GM12878 (cell line): ENCODE measurements around the gene NLGN1. TPM values are rescaled to one million over a fixed set of nuclear protein-coding genes. Genes with fewer than 3 reads are reported as not detected.

Source experiments
- ATAC-seq: fragments of 200-7000 bp; cut with Tn5 transposase; 3 replicates; pipeline ENCODE4 v1.9.1; 2020; ENCODE audit warnings: mild to moderate bottlenecking, moderate library complexity
- BruUV-seq: library from RNA; stranded (reverse); fragments of 400-500 nt; replicated peaks from 2 replicates; lab custom pipeline; 2021; lab: Mats Ljungman, UMichigan
- CTCF ChIA-PET: fragments of 300-600 bp; sonication (Branson Sonifier 250); formaldehyde crosslinking; extraction: SDS; loops from one replicate; lab custom pipeline; 2021; ENCODE audit warnings: inconsistent platforms; lab: Yijun Ruan, JAX
- POLR2A ChIA-PET: fragments of 350-600 bp; formaldehyde crosslinking; extraction: SDS; loops from one replicate; lab custom pipeline; 2021; ENCODE audit warnings: inconsistent platforms; lab: Charles Lee
- RAD21 ChIA-PET: fragments of 300-600 bp; sonication (Branson Sonifier 250); formaldehyde crosslinking; loops from one replicate; lab custom pipeline; 2023; ENCODE audit warnings: antibody characterized with exemption; ENCODE audit not compliant: unreplicated experiment; lab: Charles Lee
- SMC1A ChIA-PET: fragments of 300-600 bp; sonication (Branson Sonifier 250); formaldehyde crosslinking; loops from one replicate; lab custom pipeline; 2023; ENCODE audit not compliant: unreplicated experiment, uncharacterized antibody; lab: Charles Lee
- DNase-seq: peaks from one replicate; pipeline ENCODE4 v3.0.0-alpha.2; 2011; ENCODE audit warnings: low read depth, low spot score
- FAIRE-seq: peaks from 3 replicates; lab custom pipeline; 2011; peaks lifted over from hg19 to GRCh38; lab: Jason Lieb, UNC
- H2AFZ ChIP-seq: 2 replicates; pipeline ENCODE4 v1.6.0; 2011; ENCODE audit warnings: low read depth, low read length, control low read depth; ENCODE audit not compliant: control insufficient read depth
- H3K27ac ChIP-seq: 2 replicates; pipeline ENCODE4 v1.5.1; 2011; ENCODE audit warnings: control low read depth; ENCODE audit not compliant: control insufficient read depth, insufficient read depth
- H3K27me3 ChIP-seq, 2 experiments: replicated peaks in 1 of 2; 2 replicates each; pipeline versions ENCODE4 v1.6.0 to v1.6.1; 2011; ENCODE audit warnings: low read length in 1 of 2; ENCODE audit not compliant: control insufficient read depth in 2 of 2, insufficient read depth in 2 of 2
- H3K36me3 ChIP-seq, 2 experiments: 2 replicates each; pipeline ENCODE4 v1.5.1; 2011; ENCODE audit warnings: low read length in 1 of 2; ENCODE audit not compliant: control insufficient read depth in 2 of 2, insufficient read depth in 2 of 2
- H3K4me1 ChIP-seq: 2 replicates; pipeline ENCODE4 v1.6.1; 2011; ENCODE audit warnings: mild to moderate bottlenecking, low read length, moderate library complexity, mixed read lengths; ENCODE audit not compliant: control insufficient read depth, insufficient read depth
- H3K4me2 ChIP-seq: 2 replicates; pipeline ENCODE4 v1.6.0; 2011; ENCODE audit warnings: control low read depth; ENCODE audit not compliant: control insufficient read depth, insufficient read depth
- H3K4me3 ChIP-seq: fragments of 200-600 bp; sonication (generic); 2 replicates; pipeline ENCODE4 v1.5.1; 2016
- H3K79me2 ChIP-seq: 2 replicates; pipeline ENCODE4 v1.6.0; 2011; ENCODE audit warnings: low read length; ENCODE audit not compliant: control insufficient read depth, insufficient read depth
- H3K9ac ChIP-seq: 2 replicates; pipeline ENCODE4 v1.8.0; 2011; ENCODE audit warnings: low read length, control low read depth, mixed read lengths; ENCODE audit not compliant: control insufficient read depth, insufficient read depth
- H3K9me3 ChIP-seq: replicated peaks from 3 replicates; pipeline ENCODE4 v1.5.1; 2011; ENCODE audit warnings: mild to moderate bottlenecking, low read length; ENCODE audit not compliant: control insufficient read depth, insufficient read depth
- H4K20me1 ChIP-seq: 2 replicates; pipeline ENCODE4 v1.6.0; 2011; ENCODE audit not compliant: control insufficient read depth, insufficient read depth
- CREM ChIP-seq: IDR thresholded peaks from 2 replicates; pipeline ENCODE4 v1.6.1; 2014; ENCODE audit warnings: antibody characterized with exemption, low read depth
- E4F1 ChIP-seq: fragments of 450-650 bp; IDR thresholded peaks from 2 replicates; pipeline ENCODE4 v1.6.1; 2018; ENCODE audit warnings: borderline replicate concordance, mild to moderate bottlenecking; ENCODE audit not compliant: partially characterized antibody
- FOXM1 ChIP-seq: IDR thresholded peaks from 2 replicates; pipeline ENCODE4 v1.6.1; 2012; ENCODE audit warnings: low read depth, mild to moderate bottlenecking, inconsistent platforms, low read length, moderate library complexity
- GABPA ChIP-seq: IDR thresholded peaks from 2 replicates; pipeline ENCODE4 v1.6.1; 2014; ENCODE audit warnings: antibody characterized with exemption, low read depth, mild to moderate bottlenecking, inconsistent platforms
- IKZF2 ChIP-seq, 2 experiments: fragments of 450-650 bp; IDR thresholded peaks; 2 replicates each; pipeline ENCODE4 v1.6.1; 2017; ENCODE audit warnings: mild to moderate bottlenecking in 2 of 2, moderate library complexity in 2 of 2
- IRF5 ChIP-seq: fragments of 450-650 bp; IDR thresholded peaks from 2 replicates; pipeline ENCODE4 v1.6.1; 2017; ENCODE audit warnings: borderline replicate concordance
- JUND ChIP-seq: IDR thresholded peaks from 2 replicates; pipeline ENCODE4 v1.6.1; 2012; ENCODE audit warnings: low read depth, mild to moderate bottlenecking, low read length, improper control_type of control experiment, moderate library complexity
- KAT2A ChIP-seq: conservative IDR thresholded peaks from 2 replicates; pipeline ENCODE4 v1.6.1; 2011; ENCODE audit warnings: low read depth, low read length; ENCODE audit not compliant: control insufficient read depth
- MAX ChIP-seq: IDR thresholded peaks from 2 replicates; pipeline ENCODE4 v1.6.1; 2012; ENCODE audit warnings: low read depth, low read length, improper control_type of control experiment
- NR2C1 ChIP-seq: fragments of 450-650 bp; IDR thresholded peaks from 2 replicates; pipeline ENCODE4 v1.6.1; 2017; ENCODE audit warnings: antibody characterized with exemption, mild to moderate bottlenecking, moderate library complexity
- NRF1 ChIP-seq: conservative IDR thresholded peaks from 2 replicates; pipeline ENCODE4 v1.6.1; 2011; ENCODE audit warnings: mild to moderate bottlenecking, low read depth, low read length, improper control_type of control experiment
- POLR2A ChIP-seq: IDR thresholded peaks from 2 replicates; pipeline ENCODE4 v1.6.1; 2011; ENCODE audit warnings: low read depth, mild to moderate bottlenecking, low read length
- SP1 ChIP-seq: IDR thresholded peaks from one replicate; pipeline ENCODE4 v1.6.1; 2011; ENCODE audit warnings: low read depth, low read length
- SUZ12 ChIP-seq: fragments of 200-600 bp; sonication (generic); IDR thresholded peaks from one replicate; pipeline ENCODE4 v1.6.1; 2018; ENCODE audit warnings: antibody characterized with exemption, mild to moderate bottlenecking; ENCODE audit not compliant: unreplicated experiment
- WRNIP1 ChIP-seq: IDR thresholded peaks from 2 replicates; pipeline ENCODE4 v1.6.1; 2011; ENCODE audit warnings: low read depth, low read length, improper control_type of control experiment, borderline replicate concordance
- YBX1 ChIP-seq: fragments of 450-650 bp; IDR thresholded peaks from 2 replicates; pipeline ENCODE4 v1.6.1; 2016; ENCODE audit warnings: antibody characterized with exemption
- ZBTB4 ChIP-seq: fragments of 450-650 bp; formaldehyde crosslinking; IDR thresholded peaks from 2 replicates; pipeline ENCODE4 v1.4.0; 2022; ENCODE audit warnings: mild to moderate bottlenecking, moderate library complexity
- ZNF207 ChIP-seq: fragments of 450-650 bp; IDR thresholded peaks from 2 replicates; pipeline ENCODE4 v1.6.1; 2014; ENCODE audit warnings: antibody characterized with exemption, mild to moderate bottlenecking, borderline replicate concordance
- ZNF24 ChIP-seq: fragments of 450-650 bp; IDR thresholded peaks from 2 replicates; pipeline ENCODE4 v1.6.1; 2017; ENCODE audit warnings: antibody characterized with exemption, mild to moderate bottlenecking
- WGBS: methylation state at CpG from one replicate; pipeline ENCODE4 v1.1.6; 2016; ENCODE audit warnings: low lambda C conversion rate; ENCODE audit not compliant: insufficient replicate concordance, insufficient coverage; ENCODE audit errors: missing lambda C conversion rate; 5-methylcytosine and 5-hydroxymethylcytosine counted together
- in situ Hi-C: fragments of 300-500 bp; cut with MboI; formaldehyde crosslinking; loops from 9 replicates; pipeline ENCODE4 v1.14.3; 2018; ENCODE audit warnings: mixed read lengths
- intact Hi-C: fragments of 100-400 bp; cut with micrococcal nuclease; formaldehyde crosslinking; loops from one replicate; pipeline ENCODE4 v1.14.2; 2022; ENCODE audit not compliant: unreplicated experiment
- polyA plus RNA-seq, 11 experiments: library from polyadenylated mRNA; depleted of rRNA in 4 of 11; unstranded in 6 of 11; stranded (reverse) in 5 of 11; fragments of >200 nt; fragmentation: Nextera tagmentation in 4 of 11; fragmentation: Illumina TruSeq in 1 of 11; extraction: Ambion mirVana in 4 of 11; extraction: Trizol in 1 of 11; gene quantifications; 1 replicate in 1 of 11; 2 replicates in 10 of 11; pipeline versions ENCODE4 v1.2.1 to v1.2.3, GENCODE V29; 2011 to 2016; ENCODE audit warnings: inconsistent platforms in 2 of 11, missing spikeins in 2 of 11, low read depth in 1 of 11
- total RNA-seq, 4 experiments: library from RNA; depleted of rRNA in 3 of 4; stranded (reverse); fragments of >200 nt in 3 of 4; fragmentation: Illumina TruSeq in 1 of 4; extraction: Trizol in 1 of 4; gene quantifications; 2 replicates each; pipeline versions ENCODE4 v1.2.1 to v1.2.3, GENCODE V29; 2013 to 2021

NLGN1 gene
- total and polyA plus RNA-seq, 10 of the 15 experiments (the other 5 are each of a cell fraction or from before 2014, with no cell fraction given) = not detected

GRCh38 chr3:174102274-174102673 lies 704.7 kb downstream of the NLGN1 start:
- no peak overlapping the region for H3K9ac ChIP-seq
- H3K4me1 ChIP-seq = no peaks in the 10 kb centered on the region
- no peaks in the 10 kb centered on the region for H4K20me1 ChIP-seq
- POLR2A ChIA-PET = no interaction called here
- no peak overlapping the region for H3K4me3 ChIP-seq
- TF ChIP-seq MAX = no peak
- TF ChIP-seq NR2C1 = no peak
- no peak for TF ChIP-seq ZNF24
- TF ChIP-seq KAT2A = no peak
- no peak for TF ChIP-seq YBX1
- TF ChIP-seq POLR2A = no peak
- no peak for TF ChIP-seq GABPA
- TF ChIP-seq JUND = no peak
- no peak for TF ChIP-seq IKZF2 (IDR thresholded peaks at IDR 0.05)
- no peak for TF ChIP-seq ZBTB4 (CRISPR knock-in tag)
- TF ChIP-seq E4F1 = no peak
- TF ChIP-seq CREM = no peak
- no peak for TF ChIP-seq SP1
- TF ChIP-seq SUZ12 = no peak
- TF ChIP-seq ZNF207 = no peak
- TF ChIP-seq NRF1 = no peak
- no peak for TF ChIP-seq FOXM1
- TF ChIP-seq WRNIP1 = no peak
- TF ChIP-seq IRF5 = no peak
- WGBS = 46% methylated on average over 7 of the region's 7 CpGs
- no peak for DNase-seq
- H3K9me3 ChIP-seq = no peaks in the 10 kb centered on the region
- no peak for ATAC-seq
- no peak for FAIRE-seq
- H3K27ac ChIP-seq = no peak overlapping the region
- no peaks in the 10 kb centered on the region for H3K36me3 ChIP-seq
- RAD21 ChIA-PET = no interaction called here
- H2AFZ ChIP-seq = no peak overlapping the region
- SMC1A ChIA-PET = no interaction called here
- CTCF ChIA-PET = no interaction called here
- no peak overlapping the region for H3K4me2 ChIP-seq
- H3K27me3 ChIP-seq = no peaks in the 10 kb centered on the region
- BruUV-seq = no TSS peak
- intact Hi-C loops (no loop called here), in situ Hi-C loops (no loop called here)
- no peaks in the 10 kb centered on the region for H3K79me2 ChIP-seq
